ENCODE results near the gene CPM.

DNA sequence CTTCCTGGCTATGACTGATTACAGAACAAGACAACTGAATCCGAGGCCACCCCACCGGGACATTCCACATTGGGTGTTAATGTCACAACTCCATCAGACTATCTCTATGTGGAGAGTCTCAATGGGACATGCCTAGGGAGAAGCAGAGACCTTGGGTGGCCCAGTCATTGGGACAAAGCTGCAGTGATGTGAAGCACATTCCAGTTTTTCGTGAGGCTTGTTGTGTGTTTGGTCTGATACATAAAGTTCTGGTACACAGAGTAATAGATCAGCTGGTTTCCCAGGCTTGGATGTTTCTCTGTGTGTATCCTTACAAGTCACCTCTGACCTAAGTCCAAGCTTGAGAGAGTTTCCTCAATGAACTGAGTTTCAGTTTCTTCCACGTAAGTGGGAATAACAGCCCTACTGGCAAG lies 42.3 kb downstream of the CPM start:
- TF ChIP-seq, protein P1, sequence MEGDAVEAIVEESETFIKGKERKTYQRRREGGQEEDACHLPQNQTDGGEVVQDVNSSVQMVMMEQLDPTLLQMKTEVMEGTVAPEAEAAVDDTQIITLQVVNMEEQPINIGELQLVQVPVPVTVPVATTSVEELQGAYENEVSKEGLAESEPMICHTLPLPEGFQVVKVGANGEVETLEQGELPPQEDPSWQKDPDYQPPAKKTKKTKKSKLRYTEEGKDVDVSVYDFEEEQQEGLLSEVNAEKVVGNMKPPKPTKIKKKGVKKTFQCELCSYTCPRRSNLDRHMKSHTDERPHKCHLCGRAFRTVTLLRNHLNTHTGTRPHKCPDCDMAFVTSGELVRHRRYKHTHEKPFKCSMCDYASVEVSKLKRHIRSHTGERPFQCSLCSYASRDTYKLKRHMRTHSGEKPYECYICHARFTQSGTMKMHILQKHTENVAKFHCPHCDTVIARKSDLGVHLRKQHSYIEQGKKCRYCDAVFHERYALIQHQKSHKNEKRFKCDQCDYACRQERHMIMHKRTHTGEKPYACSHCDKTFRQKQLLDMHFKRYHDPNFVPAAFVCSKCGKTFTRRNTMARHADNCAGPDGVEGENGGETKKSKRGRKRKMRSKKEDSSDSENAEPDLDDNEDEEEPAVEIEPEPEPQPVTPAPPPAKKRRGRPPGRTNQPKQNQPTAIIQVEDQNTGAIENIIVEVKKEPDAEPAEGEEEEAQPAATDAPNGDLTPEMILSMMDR (IDR thresholded peaks at IDR 0.05; ENCODE audit: insufficient read depth, low read length, poor library complexity, severe bottlenecking), result no peak
- no peak for TF ChIP-seq EZH2phosphoT487 (conservative IDR thresholded peaks at IDR 0.05; ENCODE audit: low read length)

Measured in SU-DHL-6 (cell line).